MG63 (cell line): ENCODE data around the gene TMEM141. TPM values are rescaled to one million over a fixed set of nuclear protein-coding genes. Genes with fewer than 3 reads are reported as not detected.
"Not testable (repeated sequence)": the region's sequence is repeated elsewhere in the genome, so short reads cannot be mapped to it uniquely, and the experiment has no call there.

Experiments
- DNase-seq: peaks from one replicate; pipeline ENCODE4 v3.0.0-alpha.2; 2020
- H3K27me3 ChIP-seq: fragments of 250-450 bp; sonication (Bioruptor Pico); 2 replicates; pipeline ENCODE4 v1.5.1; 2020; ENCODE audit warnings: mild to moderate bottlenecking, moderate library complexity
- H3K36me3 ChIP-seq: fragments of 250-450 bp; sonication (Bioruptor Pico); 2 replicates; pipeline ENCODE4 v1.5.1; 2020; ENCODE audit warnings: mild to moderate bottlenecking, moderate library complexity
- H3K4me3 ChIP-seq: fragments of 250-450 bp; sonication (Bioruptor Pico); 2 replicates; pipeline ENCODE4 v1.5.1; 2020; ENCODE audit warnings: mild to moderate bottlenecking, moderate library complexity
- H3K9me3 ChIP-seq: fragments of 250-450 bp; sonication (Bioruptor Pico); 2 replicates; pipeline ENCODE4 v1.5.1; 2020; ENCODE audit warnings: mild to moderate bottlenecking, moderate library complexity
- total RNA-seq: library from RNA; depleted of rRNA; stranded (reverse); fragments of >200 nt; shearing (Covaris generic); gene quantifications from 2 replicates; pipeline ENCODE4 v1.2.3, GENCODE V29; 2014; ENCODE audit warnings: low replicate concordance

Gene TMEM141
- total RNA-seq, 1 experiment from 2014 or later: 57.5 TPM

- Histone ChIP-seq H3K36me3 (no peaks in the 10 kb centered on the region), H3K4me3 (no peak overlapping the region), H3K27me3 (peaks cover 8% of the 10 kb centered on the region; the same call in 1 of the 2 replicates), H3K9me3 (no peaks in the 10 kb centered on the region)
- no peak for DNase-seq
Observed at GRCh38 chr9:136763649-136764035, 27.5 kb upstream of the TMEM141 start.

GRCh38 chr9:136764301-136764891, 26.7 kb upstream of the TMEM141 start, which contains the start of gene LCN15:
TSS of gene LCN15 (minus strand) at chr9:136764518. CDS start at chr9:136764488, 30 bp downstream.
- Histone ChIP-seq H3K9me3 (no peaks in the 10 kb centered on the region), H3K27me3 (peaks cover 10% of the 10 kb centered on the region; the same call in 1 of the 2 replicates), H3K4me3 (no peak within 1 kb of the TSS), H3K36me3 (no peaks in the 10 kb centered on the region)
- no peak for DNase-seq

DNA sequence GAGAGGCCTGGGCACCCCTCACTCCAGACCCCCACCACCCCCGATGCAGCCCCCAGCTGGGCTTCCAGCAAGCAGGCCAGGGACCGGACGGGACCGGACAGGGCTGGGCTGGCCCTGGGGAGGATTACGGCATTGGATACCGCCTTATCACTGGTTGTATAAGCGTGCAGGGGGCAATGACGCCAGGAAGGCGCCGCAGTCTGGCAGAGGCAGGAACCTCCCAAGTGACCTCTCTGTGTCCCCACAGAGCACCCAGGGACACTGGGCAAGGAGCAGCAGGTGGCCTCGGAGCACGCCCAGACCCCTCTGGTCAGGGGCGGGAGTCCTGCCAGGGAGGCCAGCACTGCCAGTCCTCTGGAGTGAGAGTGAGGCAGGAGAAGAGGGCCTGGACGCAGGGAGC, 26.1 kb upstream of the TMEM141 start:
- no peak for DNase-seq
- Histone ChIP-seq H3K27me3 (peaks cover 10% of the 10 kb centered on the region; the same call in 1 of the 2 replicates), H3K36me3 (no peaks in the 10 kb centered on the region), H3K4me3 (no peak overlapping the region), H3K9me3 (no peaks in the 10 kb centered on the region)

- not testable (repeated sequence) for H3K36me3 ChIP-seq, H3K4me3 ChIP-seq, DNase-seq
Observed at GRCh38 chr9:136765745-136766409, 25.3 kb upstream of the TMEM141 start.

DNA sequence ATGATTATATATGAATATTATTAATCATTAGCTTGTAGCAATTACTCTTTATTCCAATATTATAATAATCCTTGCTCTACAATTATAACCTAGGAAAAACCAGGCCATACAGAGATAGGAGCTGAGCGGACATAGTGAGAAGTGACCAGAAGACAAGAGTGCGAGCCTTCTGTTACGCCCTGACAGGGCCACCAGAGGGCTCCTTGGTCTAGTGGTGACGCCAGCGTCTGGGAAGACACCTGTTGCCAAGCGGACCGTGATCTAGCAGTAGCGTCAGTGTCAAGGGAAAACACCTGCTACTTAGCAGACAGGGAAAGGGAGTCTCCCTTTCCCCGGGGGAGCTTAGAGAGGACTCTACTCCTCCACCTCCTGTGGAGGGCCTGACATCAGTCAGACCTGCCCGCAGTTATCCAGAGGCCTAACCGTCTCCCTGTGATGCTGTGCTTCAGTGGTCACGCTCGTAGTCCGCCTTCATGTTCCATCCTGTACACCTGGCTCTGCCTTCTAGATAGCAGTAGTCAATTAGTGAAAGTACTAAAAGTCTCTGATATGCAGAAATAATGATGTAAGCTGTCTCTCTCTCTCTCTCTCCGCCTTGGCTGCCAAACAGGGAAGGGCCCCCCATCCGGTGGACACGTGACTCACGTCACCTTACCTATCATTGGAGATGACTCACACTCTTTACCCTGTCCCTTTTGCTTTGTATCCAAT, 24.6 kb upstream of the TMEM141 start:
- not testable (repeated sequence) for H3K36me3 ChIP-seq, H3K9me3 ChIP-seq, H3K4me3 ChIP-seq
- peak; percentile 58 for DNase-seq
- H3K27me3 ChIP-seq: peaks cover 10% of the 10 kb centered on the region; the same call in 1 of the 2 replicates

More at GRCh38 chr9:136765745-136766409, 25.3 kb upstream of the TMEM141 start:
- H3K27me3 ChIP-seq: peaks cover 10% of the 10 kb centered on the region; the same call in 1 of the 2 replicates
- H3K9me3 ChIP-seq: not testable (repeated sequence)

DNA sequence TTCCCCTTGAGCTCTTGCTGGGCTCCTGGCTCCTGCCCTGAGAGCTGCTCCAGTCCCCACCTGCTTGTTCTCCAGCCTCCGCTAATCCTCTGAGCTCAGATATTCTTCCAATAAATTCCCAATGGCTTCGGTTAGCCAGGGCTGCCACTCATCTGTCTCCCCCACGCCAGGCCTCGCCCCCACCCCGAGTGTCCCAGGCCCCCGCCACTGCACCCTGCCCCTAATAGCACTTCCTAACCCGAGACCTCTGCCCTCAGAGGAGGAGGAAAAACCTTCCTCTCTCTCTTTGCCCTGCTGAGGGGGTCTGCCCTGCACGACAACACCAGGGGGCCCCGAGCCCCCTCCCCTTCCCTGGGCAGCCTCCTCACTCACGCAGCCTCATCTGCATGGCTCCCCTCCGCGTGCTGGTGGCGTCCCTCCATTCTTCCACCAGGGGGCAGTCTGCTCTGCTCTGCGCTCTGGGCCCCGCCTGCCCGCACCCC, 21.4 kb upstream of the TMEM141 start:
- Histone ChIP-seq H3K36me3 (no peaks in the 10 kb centered on the region), H3K4me3 (no peak overlapping the region), H3K9me3 (peaks cover 7% of the 10 kb centered on the region; the same call in 1 of the 2 replicates), H3K27me3 (peaks cover 10% of the 10 kb centered on the region; the same call in 1 of the 2 replicates)
- DNase-seq: no peak

GRCh38 chr9:136771907-136772415, 19.2 kb upstream of the TMEM141 start:
- Histone ChIP-seq H3K9me3 (peaks cover 7% of the 10 kb centered on the region; the same call in 1 of the 2 replicates), H3K36me3 (no peaks in the 10 kb centered on the region), H3K4me3 (no peak overlapping the region), H3K27me3 (peaks cover 10% of the 10 kb centered on the region; the same call in 1 of the 2 replicates)
- no peak for DNase-seq

DNA sequence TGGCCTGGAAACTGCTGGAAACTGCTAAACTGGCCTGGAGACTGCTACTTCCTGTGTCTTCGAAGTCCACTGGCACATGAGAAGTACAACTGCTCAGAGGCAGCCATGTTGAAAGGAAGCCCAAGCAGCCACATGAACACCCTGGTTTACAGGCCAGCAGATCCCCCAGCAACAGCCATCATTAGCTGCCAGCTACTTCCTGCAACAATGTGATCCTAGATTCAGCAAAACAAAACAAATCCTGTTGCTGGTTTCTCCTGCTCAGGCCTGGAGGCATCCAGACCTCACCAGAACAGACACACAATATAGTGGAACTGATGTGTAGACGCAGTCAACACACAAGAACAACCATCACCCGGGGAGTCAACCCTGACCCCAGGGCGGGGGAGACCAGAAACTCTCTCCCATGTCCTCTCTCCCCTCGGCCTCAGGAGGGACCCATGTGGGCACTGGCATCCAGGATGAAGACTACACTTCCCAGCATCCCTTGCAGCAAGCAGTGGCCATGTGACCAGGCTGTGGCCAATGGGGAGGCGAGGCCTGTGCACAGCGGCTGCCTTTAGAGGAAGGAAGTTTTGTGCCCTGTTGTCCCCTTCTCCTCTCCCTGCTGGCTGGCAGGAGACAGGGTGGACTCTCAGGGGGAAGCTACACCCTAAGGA, 17.6 kb upstream of the TMEM141 start:
- H3K9me3 ChIP-seq: peaks cover 7% of the 10 kb centered on the region; the same call in 1 of the 2 replicates
- H3K4me3 ChIP-seq: no peak overlapping the region
- no peak for DNase-seq
- H3K27me3 ChIP-seq: 0 out of 2 replicates have a peak, but pooled peaks cover 3% of the 10 kb centered on the region
- H3K36me3 ChIP-seq: no peaks in the 10 kb centered on the region

DNA sequence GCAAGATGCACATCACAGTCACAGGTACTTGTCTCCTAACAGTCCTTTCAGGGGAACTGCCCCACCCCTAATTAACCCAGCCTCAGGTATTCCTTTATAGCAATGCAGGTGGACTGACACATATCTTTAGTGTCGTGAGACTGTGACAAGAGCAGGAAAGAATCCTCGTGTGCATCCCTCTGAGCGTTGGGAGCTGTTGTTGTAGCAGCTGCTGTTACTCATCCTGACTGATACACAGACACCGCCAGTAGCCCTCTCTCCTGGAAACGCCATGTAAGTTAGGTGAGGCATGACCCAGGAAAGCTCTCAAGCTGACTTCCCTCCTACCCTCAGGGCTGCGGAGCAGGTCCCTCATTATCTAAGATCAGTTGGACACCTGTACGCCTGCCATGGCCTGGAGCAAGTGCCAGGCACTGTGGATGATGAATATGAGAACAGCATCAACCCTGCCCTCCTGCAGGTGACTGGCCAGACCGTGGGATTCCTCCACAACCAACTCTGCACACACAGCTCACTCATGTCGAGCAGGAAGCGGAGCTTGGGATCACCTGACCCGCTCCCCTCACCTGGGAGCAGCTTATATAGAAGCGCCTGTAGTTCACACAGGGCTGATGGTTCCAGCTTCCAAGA, 16.6 kb upstream of the TMEM141 start:
- H3K4me3 ChIP-seq: no peak overlapping the region
- peaks cover 7% of the 10 kb centered on the region; the same call in 1 of the 2 replicates for H3K9me3 ChIP-seq
- 0 out of 2 replicates have a peak, but pooled peaks cover 2% of the 10 kb centered on the region for H3K27me3 ChIP-seq
- no peak for DNase-seq
- H3K36me3 ChIP-seq: no peaks in the 10 kb centered on the region

- Histone ChIP-seq H3K36me3 (no peaks in the 10 kb centered on the region), H3K9me3 (peaks cover 7% of the 10 kb centered on the region; the same call in 1 of the 2 replicates), H3K27me3 (0 out of 2 replicates have a peak, but pooled peaks cover 2% of the 10 kb centered on the region), H3K4me3 (no peak overlapping the region)
- no peak for DNase-seq
Observed at GRCh38 chr9:136775191-136775590, 16.0 kb upstream of the TMEM141 start.

- no peaks in the 10 kb centered on the region for H3K36me3 ChIP-seq
- no peak for DNase-seq
- H3K9me3 ChIP-seq: peaks cover 7% of the 10 kb centered on the region; the same call in 1 of the 2 replicates
- H3K27me3 ChIP-seq: peaks cover 2% of the 10 kb centered on the region; the same call in 1 of the 2 replicates
- H3K4me3 ChIP-seq: no peak overlapping the region
Observed at GRCh38 chr9:136776947-136777346, 14.2 kb upstream of the TMEM141 start.

DNA sequence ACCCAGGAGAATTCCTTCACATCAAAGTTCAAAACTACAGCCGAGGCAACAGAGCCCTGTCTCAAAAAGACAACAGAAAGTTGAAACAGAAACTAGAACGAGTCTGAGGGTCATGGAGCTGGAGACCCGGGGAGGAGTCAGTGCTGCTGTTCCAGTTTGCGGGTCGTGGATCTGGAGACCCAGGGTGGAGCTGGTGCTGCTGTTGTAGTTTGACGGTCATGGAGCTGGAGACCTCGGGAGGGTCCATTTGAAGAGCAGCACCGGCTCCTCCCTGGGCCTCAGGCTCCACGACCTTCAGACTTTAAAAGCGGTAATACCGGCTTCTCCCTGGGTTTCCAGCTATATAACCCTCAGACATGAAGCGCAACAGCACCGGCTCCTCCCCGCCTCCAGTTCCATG, 13.8 kb upstream of the TMEM141 start:
- no peak for DNase-seq
- Histone ChIP-seq H3K4me3 (no peak overlapping the region), H3K9me3 (peaks cover 7% of the 10 kb centered on the region; the same call in 1 of the 2 replicates), H3K36me3 (no peaks in the 10 kb centered on the region), H3K27me3 (peaks cover 2% of the 10 kb centered on the region; the same call in 1 of the 2 replicates)

- Histone ChIP-seq H3K9me3 (no peaks in the 10 kb centered on the region), H3K27me3 (peaks cover 2% of the 10 kb centered on the region; the same call in 1 of the 2 replicates), H3K36me3 (no peaks in the 10 kb centered on the region), H3K4me3 (no peak overlapping the region)
- no peak for DNase-seq
Observed at GRCh38 chr9:136779808-136780207, 11.3 kb upstream of the TMEM141 start.

- Histone ChIP-seq H3K4me3 (no peak overlapping the region), H3K9me3 (no peaks in the 10 kb centered on the region), H3K36me3 (no peaks in the 10 kb centered on the region), H3K27me3 (peaks cover 2% of the 10 kb centered on the region; the same call in 1 of the 2 replicates)
- DNase-seq: no peak
Observed at GRCh38 chr9:136782452-136782851, 8.7 kb upstream of the TMEM141 start.

- peaks cover 1% of the 10 kb centered on the region; the same call in 1 of the 2 replicates for H3K27me3 ChIP-seq
- DNase-seq: no peak
- no peaks in the 10 kb centered on the region for H3K9me3 ChIP-seq
Observed at GRCh38 chr9:136784249-136784996, 6.7 kb upstream of the TMEM141 start.

More at GRCh38 chr9:136784249-136784996, 6.7 kb upstream of the TMEM141 start:
- Histone ChIP-seq H3K4me3 (no peak overlapping the region), H3K36me3 (no peaks in the 10 kb centered on the region)
